ENCODE data around the gene FXN.

The FXN gene

GRCh38 chr9:69147041-69147834, 111.7 kb downstream of the FXN start:
- Histone ChIP-seq H3K9me3 (ENCODE audit: control insufficient read depth in 1 of 2, low read length in 2 of 2) (no peaks in the 10 kb centered on the region), H3K27me3 (ENCODE audit: control insufficient read depth in 1 of 2, insufficient read depth in 2 of 2, low read length in 2 of 2) (no peaks in the 10 kb centered on the region), H3K36me3 (ENCODE audit: control insufficient read depth in 1 of 2, insufficient read depth in 2 of 2, low read length in 2 of 2) (peaks cover 0 to 4% of the 10 kb centered on the region in 2 donors), H3K4me1 (ENCODE audit: control insufficient read depth in 1 of 2, insufficient read depth in 2 of 2, low read length in 2 of 2) (peaks cover 0 to 2% of the 10 kb centered on the region in 2 donors), H3K27ac (ENCODE audit: low read depth, low read length) (no peak overlapping the region), H3K9ac (ENCODE audit: low read depth in 1 of 2, low read length in 2 of 2) (no peak overlapping the region), H3K4me3 (ENCODE audit: low read depth in 1 of 2, low read length in 2 of 2) (no peak overlapping the region)

DNA sequence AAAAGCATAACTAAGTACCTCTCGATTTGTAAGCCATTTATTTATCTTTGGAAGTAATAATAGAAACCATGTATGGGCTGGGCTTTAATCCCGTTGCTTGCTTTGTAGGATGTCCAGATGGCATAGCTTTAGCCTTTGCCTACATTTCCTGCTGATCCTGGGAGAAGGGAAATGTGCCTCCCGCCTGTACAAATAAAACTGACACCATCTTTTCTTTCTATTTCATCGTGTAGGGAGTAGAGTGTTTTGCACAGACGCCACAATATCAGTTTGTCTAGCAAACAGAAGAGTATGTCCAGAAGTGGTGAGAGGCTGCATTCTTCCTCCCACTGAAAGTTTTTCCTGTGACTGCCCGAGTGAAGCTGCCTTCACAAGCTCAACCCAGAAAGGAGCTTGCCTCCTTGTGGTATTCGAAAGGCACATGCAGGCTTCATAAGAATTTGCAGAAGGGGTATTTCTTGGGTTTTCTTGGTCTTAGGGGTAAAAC, 113.8 kb downstream of the FXN start:
- Histone ChIP-seq H3K4me3 (ENCODE audit: low read depth in 1 of 2, low read length in 2 of 2) (no peak overlapping the region), H3K27me3 (ENCODE audit: control insufficient read depth in 1 of 2, insufficient read depth in 2 of 2, low read length in 2 of 2) (no peaks in the 10 kb centered on the region), H3K9me3 (ENCODE audit: control insufficient read depth in 1 of 2, low read length in 2 of 2) (no peaks in the 10 kb centered on the region), H3K27ac (ENCODE audit: low read depth, low read length) (no peak overlapping the region), H3K4me1 (ENCODE audit: control insufficient read depth in 1 of 2, insufficient read depth in 2 of 2, low read length in 2 of 2) (peaks cover 0 to 5% of the 10 kb centered on the region in 2 donors), H3K9ac (ENCODE audit: low read depth in 1 of 2, low read length in 2 of 2) (no peak overlapping the region), H3K36me3 (ENCODE audit: control insufficient read depth in 1 of 2, insufficient read depth in 2 of 2, low read length in 2 of 2) (peaks cover 4 to 8% of the 10 kb centered on the region in 2 donors)

Measured in duodenal mucosa (tissue), 2 donors.